Activated T-helper 17 cell treated with anti-CD3 and anti-CD28 coated beads, Interleukin-2, amount 50 U/mL, for 72 hours (primary cell): ENCODE data around the gene ECPAS. TPM values are rescaled to one million over a fixed set of nuclear protein-coding genes. Genes with fewer than 3 reads are reported as not detected.
"Not testable (repeated sequence)": the region's sequence is repeated elsewhere in the genome, so short reads cannot be mapped to it uniquely, and the experiment has no call there.

ENCODE experiments used
- ATAC-seq: fragments of 150-1000 bp; cut with Tn5 transposase; replicated peaks from 2 replicates; pipeline ENCODE4 v1.10.0; 2021; ENCODE audit warnings: mild to moderate bottlenecking, moderate library complexity
- H3K27ac Mint-ChIP-seq: one replicate; pipeline ENCODE4 v1.8.0; 2022; ENCODE audit warnings: mixed read lengths
- H3K27me3 Mint-ChIP-seq: one replicate; pipeline ENCODE4 v1.8.0; 2022; ENCODE audit warnings: mixed read lengths
- H3K36me3 Mint-ChIP-seq: one replicate; pipeline ENCODE4 v1.8.0; 2022; ENCODE audit warnings: low read depth, mild to moderate bottlenecking, mixed read lengths
- H3K4me1 Mint-ChIP-seq: one replicate; pipeline ENCODE4 v1.8.0; 2022; ENCODE audit warnings: mixed read lengths
- H3K4me3 Mint-ChIP-seq: one replicate; pipeline ENCODE4 v1.8.0; 2022; ENCODE audit warnings: mild to moderate bottlenecking, mixed read lengths
- H3K9me3 Mint-ChIP-seq: one replicate; pipeline ENCODE4 v1.8.0; 2022; ENCODE audit warnings: mixed read lengths
- total RNA-seq, 2 donors: library from RNA; stranded (reverse); gene quantifications; one replicate each; pipeline ENCODE4 v1.2.3, GENCODE V29; 2022

ECPAS gene
- total RNA-seq, 2 donors from 2014 or later: 77.4 to 103 TPM

GRCh38 chr9:111366978-111367377, 117.2 kb downstream of the ECPAS start:
- Mint-ChIP-seq H3K9me3 (no peaks in the 10 kb centered on the region), H3K36me3 (peaks cover 100% of the 10 kb centered on the region), H3K27me3 (no peaks in the 10 kb centered on the region), H3K4me1 (no peaks in the 10 kb centered on the region), H3K27ac (no peak overlapping the region), H3K4me3 (no peak overlapping the region)
- ATAC-seq: no peak

GRCh38 chr9:111362526-111362925, 121.7 kb downstream of the ECPAS start:
- Mint-ChIP-seq H3K36me3 (peaks cover 76% of the 10 kb centered on the region), H3K27ac (no peak overlapping the region), H3K4me3 (no peak overlapping the region), H3K27me3 (no peaks in the 10 kb centered on the region), H3K9me3 (no peaks in the 10 kb centered on the region), H3K4me1 (no peaks in the 10 kb centered on the region)
- ATAC-seq: no peak

GRCh38 chr9:111360881-111361280, 123.3 kb downstream of the ECPAS start:
- no peak for ATAC-seq
- Mint-ChIP-seq H3K9me3 (peaks cover 2% of the 10 kb centered on the region), H3K4me3 (no peak overlapping the region), H3K27ac (no peak overlapping the region), H3K27me3 (no peaks in the 10 kb centered on the region), H3K36me3 (peaks cover 59% of the 10 kb centered on the region), H3K4me1 (no peaks in the 10 kb centered on the region)

GRCh38 chr9:111356481-111357244, 127.5 kb downstream of the ECPAS start:
- peaks cover 5% of the 10 kb centered on the region for H3K9me3 Mint-ChIP-seq
- H3K4me1 Mint-ChIP-seq: no peaks in the 10 kb centered on the region
- no peak overlapping the region for H3K4me3 Mint-ChIP-seq
- peaks cover 17% of the 10 kb centered on the region for H3K36me3 Mint-ChIP-seq
- ATAC-seq: peak; percentile 83
- no peak overlapping the region for H3K27ac Mint-ChIP-seq
- H3K27me3 Mint-ChIP-seq: no peaks in the 10 kb centered on the region

- Mint-ChIP-seq H3K9me3 (peaks cover 5% of the 10 kb centered on the region), H3K4me1 (no peaks in the 10 kb centered on the region), H3K36me3 (no peaks in the 10 kb centered on the region), H3K27me3 (no peaks in the 10 kb centered on the region), H3K4me3 (no peak overlapping the region), H3K27ac (no peak overlapping the region)
- no peak for ATAC-seq
Measured at GRCh38 chr9:111352545-111352944, 131.6 kb downstream of the ECPAS start.

GRCh38 chr9:111350556-111350955, 133.6 kb downstream of the ECPAS start:
- Mint-ChIP-seq H3K36me3 (no peaks in the 10 kb centered on the region), H3K27me3 (peaks cover 5% of the 10 kb centered on the region), H3K4me3 (no peak overlapping the region), H3K4me1 (no peaks in the 10 kb centered on the region), H3K27ac (no peak overlapping the region), H3K9me3 (no peaks in the 10 kb centered on the region)
- no peak for ATAC-seq

- H3K27me3 Mint-ChIP-seq: peaks cover 6% of the 10 kb centered on the region
- H3K4me1 Mint-ChIP-seq: no peaks in the 10 kb centered on the region
Measured at GRCh38 chr9:111349766-111350165, 134.4 kb downstream of the ECPAS start.

GRCh38 chr9:111348821-111349271, 135.3 kb downstream of the ECPAS start:
- Mint-ChIP-seq H3K36me3 (no peaks in the 10 kb centered on the region), H3K4me3 (no peak overlapping the region), H3K4me1 (no peaks in the 10 kb centered on the region), H3K27me3 (peaks cover 10% of the 10 kb centered on the region), H3K9me3 (no peaks in the 10 kb centered on the region), H3K27ac (no peak overlapping the region)
- ATAC-seq: no peak

More at GRCh38 chr9:111349766-111350165, 134.4 kb downstream of the ECPAS start:
- ATAC-seq: no peak
- H3K4me3 Mint-ChIP-seq: no peak overlapping the region
- H3K36me3 Mint-ChIP-seq: no peaks in the 10 kb centered on the region
- H3K9me3 Mint-ChIP-seq: no peaks in the 10 kb centered on the region
- H3K27ac Mint-ChIP-seq: no peak overlapping the region

- H3K27me3 Mint-ChIP-seq: peaks cover 18% of the 10 kb centered on the region
- not testable (repeated sequence) for H3K4me3 Mint-ChIP-seq, H3K4me1 Mint-ChIP-seq, H3K27ac Mint-ChIP-seq, ATAC-seq, H3K36me3 Mint-ChIP-seq
- H3K9me3 Mint-ChIP-seq: peaks cover 11% of the 10 kb centered on the region
Measured at GRCh38 chr9:111334318-111334863, 149.8 kb downstream of the ECPAS start.

GRCh38 chr9:111330124-111330523, 154.1 kb downstream of the ECPAS start, which contains the start of gene OR2K2:
OR2K2 (minus strand) TSS chr9:111330224; CDS start chr9:111328433, 1,791 bp downstream.
- Mint-ChIP-seq H3K27me3 (peaks cover 18% of the 10 kb centered on the region), H3K27ac (no peak within 1 kb of the TSS), H3K4me3 (no peak within 1 kb of the TSS), H3K36me3 (no peaks in the 10 kb centered on the region), H3K9me3 (no peaks in the 10 kb centered on the region), H3K4me1 (no peaks in the 10 kb centered on the region)
- no peak for ATAC-seq

- no peak for ATAC-seq
- Mint-ChIP-seq H3K9me3 (peaks cover 7% of the 10 kb centered on the region), H3K27me3 (peaks cover 16% of the 10 kb centered on the region), H3K27ac (no peak overlapping the region), H3K4me3 (no peak overlapping the region), H3K36me3 (no peaks in the 10 kb centered on the region), H3K4me1 (no peaks in the 10 kb centered on the region)
Measured at GRCh38 chr9:111320631-111321030, 163.6 kb downstream of the ECPAS start.

- Mint-ChIP-seq H3K4me3 (no peak overlapping the region), H3K36me3 (no peaks in the 10 kb centered on the region), H3K4me1 (no peaks in the 10 kb centered on the region), H3K27me3 (peaks cover 10% of the 10 kb centered on the region), H3K9me3 (peaks cover 4% of the 10 kb centered on the region), H3K27ac (no peak overlapping the region)
- ATAC-seq: no peak
Measured at GRCh38 chr9:111316796-111317195, 167.4 kb downstream of the ECPAS start.
